Suprapubic skin (tissue), 3 donors: Measurements from ENCODE around the gene C5orf47.

Source experiments
- EP300 ChIP-seq: sonication (generic); formaldehyde crosslinking; IDR thresholded peaks from one replicate; pipeline ENCODE4 v1.6.1; 2017; ENCODE audit warnings: antibody characterized with exemption
- POLR2A ChIP-seq, 2 donors: fragments of 450-650 bp; IDR thresholded peaks; one replicate each; pipeline ENCODE4 v1.6.1; 2017; ENCODE audit warnings: antibody characterized with exemption in 2 of 2, mild to moderate bottlenecking in 2 of 2, moderate library complexity in 2 of 2
- TF ChIP-seq, protein P1 (sequence below), 2 donors: fragments of 200-600 bp in 1 of 2; fragments of 450-650 bp in 1 of 2; sonication (generic) in 1 of 2; IDR thresholded peaks; one replicate each; pipeline ENCODE4 v1.5.1; 2016 to 2019; ENCODE audit warnings: antibody characterized with exemption in 2 of 2, mild to moderate bottlenecking in 1 of 2, moderate library complexity in 1 of 2

DNA sequence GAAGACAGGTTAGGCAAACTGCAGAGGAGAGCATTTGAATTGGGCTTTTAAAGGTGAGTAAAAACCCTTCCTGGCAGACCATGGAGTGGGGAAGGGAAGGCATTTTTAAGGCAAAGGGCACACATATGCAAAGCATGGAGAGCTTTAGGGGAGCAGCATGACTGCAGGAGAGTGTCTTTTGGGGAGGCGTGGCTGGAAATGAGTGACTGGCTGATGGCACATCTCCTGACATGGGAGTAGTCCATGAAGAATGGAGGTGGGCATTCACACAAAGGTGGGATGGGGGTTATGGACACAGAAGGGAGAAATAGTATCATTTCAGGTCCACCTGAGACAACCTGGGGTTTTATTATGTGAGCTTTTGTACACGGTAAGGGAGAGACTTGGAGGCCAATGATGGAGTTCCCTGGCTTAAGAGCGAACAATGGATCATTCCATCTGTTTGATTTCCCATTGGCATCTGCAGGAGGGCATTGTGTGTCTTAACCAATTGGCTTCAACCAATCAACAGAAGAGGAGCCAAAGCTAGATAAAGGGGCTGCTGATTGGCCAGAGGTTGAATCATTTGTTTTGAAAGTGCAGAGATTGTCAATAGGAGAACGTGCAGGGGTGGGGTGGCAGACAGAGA, 58.6 kb downstream of the C5orf47 start:
- TF ChIP-seq, protein P1, sequence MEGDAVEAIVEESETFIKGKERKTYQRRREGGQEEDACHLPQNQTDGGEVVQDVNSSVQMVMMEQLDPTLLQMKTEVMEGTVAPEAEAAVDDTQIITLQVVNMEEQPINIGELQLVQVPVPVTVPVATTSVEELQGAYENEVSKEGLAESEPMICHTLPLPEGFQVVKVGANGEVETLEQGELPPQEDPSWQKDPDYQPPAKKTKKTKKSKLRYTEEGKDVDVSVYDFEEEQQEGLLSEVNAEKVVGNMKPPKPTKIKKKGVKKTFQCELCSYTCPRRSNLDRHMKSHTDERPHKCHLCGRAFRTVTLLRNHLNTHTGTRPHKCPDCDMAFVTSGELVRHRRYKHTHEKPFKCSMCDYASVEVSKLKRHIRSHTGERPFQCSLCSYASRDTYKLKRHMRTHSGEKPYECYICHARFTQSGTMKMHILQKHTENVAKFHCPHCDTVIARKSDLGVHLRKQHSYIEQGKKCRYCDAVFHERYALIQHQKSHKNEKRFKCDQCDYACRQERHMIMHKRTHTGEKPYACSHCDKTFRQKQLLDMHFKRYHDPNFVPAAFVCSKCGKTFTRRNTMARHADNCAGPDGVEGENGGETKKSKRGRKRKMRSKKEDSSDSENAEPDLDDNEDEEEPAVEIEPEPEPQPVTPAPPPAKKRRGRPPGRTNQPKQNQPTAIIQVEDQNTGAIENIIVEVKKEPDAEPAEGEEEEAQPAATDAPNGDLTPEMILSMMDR (IDR thresholded peaks at IDR 0.05) = no peak
- no peak for TF ChIP-seq POLR2A (IDR thresholded peaks at IDR 0.05)
- TF ChIP-seq EP300 = no peak
